ENCODE measurements around the gene SGMS1.

The SGMS1 gene

DNA sequence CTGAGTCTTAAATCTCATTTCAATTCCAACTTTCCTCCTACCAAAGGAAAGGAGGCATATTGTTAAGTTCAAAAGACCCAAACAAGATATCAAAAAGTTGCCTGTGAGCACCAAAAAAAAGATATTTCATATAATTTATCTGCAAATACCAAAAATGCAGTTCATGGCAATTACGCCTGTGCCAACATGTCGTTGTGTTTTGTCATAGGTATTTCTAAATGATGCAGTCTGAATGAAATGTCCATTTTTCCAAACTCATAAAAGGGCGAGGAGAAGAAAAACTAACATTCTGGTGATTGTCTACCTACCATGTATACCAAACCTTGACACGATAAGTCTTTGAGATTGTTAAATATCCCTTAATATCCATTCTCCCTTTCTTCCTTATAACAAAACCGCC is 109.8 kb downstream of the SGMS1 start:
- H3F3A ChIP-seq (ENCODE audit: insufficient read depth, low read length) = no peaks in the 10 kb centered on the region
- no peak overlapping the region for H3K4me2 ChIP-seq (ENCODE audit: low read length)
- H3K9me2 ChIP-seq (ENCODE audit: low read depth, low read length) = no peaks in the 10 kb centered on the region
- H3K9ac ChIP-seq (ENCODE audit: low read length) = no peak overlapping the region
- no peak overlapping the region for H3K4me3 ChIP-seq (ENCODE audit: low read depth, low read length, poor library complexity, severe bottlenecking)
- H3K27me3 ChIP-seq (ENCODE audit: insufficient read depth, low read length) = no peaks in the 10 kb centered on the region
- no peak for TF ChIP-seq EZH2 (IDR thresholded peaks at IDR 0.05; ENCODE audit: borderline replicate concordance, low read length)
- no peak for TF ChIP-seq CTCF (IDR thresholded peaks at IDR 0.05; ENCODE audit: low read length)
- H3K4me1 ChIP-seq (ENCODE audit: insufficient read depth, low read length, severe bottlenecking) = peaks cover 13% of the 10 kb centered on the region
- H3K27ac ChIP-seq (ENCODE audit: low read depth, low read length, poor library complexity, severe bottlenecking) = no peak overlapping the region
- no peaks in the 10 kb centered on the region for H3K79me2 ChIP-seq (ENCODE audit: insufficient read depth, low read length)
- H3K36me3 ChIP-seq (ENCODE audit: insufficient read depth, low read length) = no peaks in the 10 kb centered on the region
- no peaks in the 10 kb centered on the region for H4K20me1 ChIP-seq (ENCODE audit: insufficient read depth, low read length)
- H3K9me3 ChIP-seq (ENCODE audit: low read length) = no peaks in the 10 kb centered on the region
- H2AFZ ChIP-seq (ENCODE audit: low read length) = no peak overlapping the region

GRCh38 chr10:50512743-50513416 is 110.9 kb downstream of the SGMS1 start:
- H3K4me1 ChIP-seq (ENCODE audit: insufficient read depth, low read length, severe bottlenecking) = peaks cover 13% of the 10 kb centered on the region
- no peaks in the 10 kb centered on the region for H3K79me2 ChIP-seq (ENCODE audit: insufficient read depth, low read length)
- H2AFZ ChIP-seq (ENCODE audit: low read length) = no peak overlapping the region
- H3K9me2 ChIP-seq (ENCODE audit: low read depth, low read length) = no peaks in the 10 kb centered on the region
- H3K9me3 ChIP-seq (ENCODE audit: low read length) = no peaks in the 10 kb centered on the region
- H3K4me2 ChIP-seq (ENCODE audit: low read length) = no peak overlapping the region
- H3K27ac ChIP-seq (ENCODE audit: low read depth, low read length, poor library complexity, severe bottlenecking) = no peak overlapping the region
- no peak overlapping the region for H3K9ac ChIP-seq (ENCODE audit: low read length)
- no peaks in the 10 kb centered on the region for H3K36me3 ChIP-seq (ENCODE audit: insufficient read depth, low read length)
- no peaks in the 10 kb centered on the region for H3K27me3 ChIP-seq (ENCODE audit: insufficient read depth, low read length)
- no peak overlapping the region for H3K4me3 ChIP-seq (ENCODE audit: low read depth, low read length, poor library complexity, severe bottlenecking)
- TF ChIP-seq EZH2 (IDR thresholded peaks at IDR 0.05; ENCODE audit: borderline replicate concordance, low read length) (no peak), CTCF (IDR thresholded peaks at IDR 0.05; ENCODE audit: low read length) (no peak)
- H3F3A ChIP-seq (ENCODE audit: insufficient read depth, low read length) = no peaks in the 10 kb centered on the region
- no peaks in the 10 kb centered on the region for H4K20me1 ChIP-seq (ENCODE audit: insufficient read depth, low read length)

DNA sequence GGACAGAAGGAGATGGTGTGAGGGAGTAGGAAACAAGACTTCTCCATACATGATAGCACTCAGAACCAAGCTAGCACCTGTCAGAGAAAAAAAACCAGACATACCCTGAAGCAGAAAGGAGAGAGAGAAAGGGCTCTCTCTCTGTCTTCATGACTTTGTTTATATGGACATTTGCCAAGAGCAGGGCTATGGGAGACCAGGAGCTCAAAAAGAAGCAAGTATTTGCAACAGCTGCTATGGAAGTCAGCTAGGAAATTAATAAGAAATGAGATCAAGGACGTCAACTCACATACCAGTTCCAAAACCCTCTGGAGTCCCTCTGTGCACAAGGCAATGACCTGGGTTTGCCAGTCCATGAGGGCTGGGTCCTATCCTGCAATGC is 111.6 kb downstream of the SGMS1 start:
- no peak overlapping the region for H2AFZ ChIP-seq (ENCODE audit: low read length)
- H3K9ac ChIP-seq (ENCODE audit: low read length) = no peak overlapping the region
- no peaks in the 10 kb centered on the region for H3K79me2 ChIP-seq (ENCODE audit: insufficient read depth, low read length)
- H3K4me3 ChIP-seq (ENCODE audit: low read depth, low read length, poor library complexity, severe bottlenecking) = no peak overlapping the region
- no peaks in the 10 kb centered on the region for H3K27me3 ChIP-seq (ENCODE audit: insufficient read depth, low read length)
- no peak overlapping the region for H3K27ac ChIP-seq (ENCODE audit: low read depth, low read length, poor library complexity, severe bottlenecking)
- no peaks in the 10 kb centered on the region for H3K36me3 ChIP-seq (ENCODE audit: insufficient read depth, low read length)
- no peaks in the 10 kb centered on the region for H4K20me1 ChIP-seq (ENCODE audit: insufficient read depth, low read length)
- no peaks in the 10 kb centered on the region for H3F3A ChIP-seq (ENCODE audit: insufficient read depth, low read length)
- no peak overlapping the region for H3K4me2 ChIP-seq (ENCODE audit: low read length)
- H3K4me1 ChIP-seq (ENCODE audit: insufficient read depth, low read length, severe bottlenecking) = peaks cover 13% of the 10 kb centered on the region
- H3K9me3 ChIP-seq (ENCODE audit: low read length) = no peaks in the 10 kb centered on the region
- TF ChIP-seq CTCF (IDR thresholded peaks at IDR 0.05; ENCODE audit: low read length) = no peak
- TF ChIP-seq EZH2 (IDR thresholded peaks at IDR 0.05; ENCODE audit: borderline replicate concordance, low read length) = no peak
- H3K9me2 ChIP-seq (ENCODE audit: low read depth, low read length) = no peaks in the 10 kb centered on the region

Measured in OCI-LY1 (cell line).